ENCODE measurements around the gene COG6. TPM values are rescaled to one million over a fixed set of nuclear protein-coding genes. Genes with fewer than 3 reads are reported as not detected.

The COG6 gene
- total and polyA plus RNA-seq, 2 donors (not counting 1 experiment from before 2014, with no cell fraction given), result 28.9 to 44.8 TPM

GRCh38 chr13:39665763-39666162 is 10.3 kb downstream of the COG6 start:
- Histone ChIP-seq H3K36me3 (ENCODE audit: control insufficient read depth, insufficient read depth, low read length) (no peaks in the 10 kb centered on the region), H3K79me2 (ENCODE audit: control insufficient read depth, insufficient read depth, low read length) (no peaks in the 10 kb centered on the region), H3K4me1 (ENCODE audit: control insufficient read depth, extremely low read depth, insufficient read depth, low read length) (no peaks in the 10 kb centered on the region), H3K27ac (ENCODE audit: insufficient read depth, low read length) (no peak overlapping the region), H3K4me3 (replicated peaks in 1 of 4; ENCODE audit: control extremely low read depth in 1 of 4, insufficient read depth in 1 of 4, low read depth in 3 of 4, low read length in 4 of 4) (no peak overlapping the region), H3K9me3 (ENCODE audit: control insufficient read depth, insufficient read depth, low read depth, low read length) (no peaks in the 10 kb centered on the region), H3K9ac (ENCODE audit: insufficient read depth, low read length) (no peak overlapping the region), H3K27me3 (ENCODE audit: control insufficient read depth, insufficient read depth, low read length) (no peaks in the 10 kb centered on the region), H4K20me1 (ENCODE audit: control insufficient read depth, extremely low read depth, insufficient read depth, low read length) (no peaks in the 10 kb centered on the region), H2AFZ (ENCODE audit: low read length) (no peak overlapping the region), H3K4me2 (ENCODE audit: extremely low read depth, insufficient read depth, low read length) (no peak overlapping the region)
- no peak for DNase-seq (ENCODE audit: low read depth in 2 of 2)
- TF ChIP-seq EZH2 (IDR thresholded peaks at IDR 0.05; ENCODE audit: low read length, missing control alignments), result no peak
- no peak for TF ChIP-seq CTCF (conservative IDR thresholded peaks at IDR 0.05 in 1 of 2, IDR thresholded peaks at IDR 0.05 in 1 of 2; ENCODE audit: low read depth in 1 of 2, low read length in 2 of 2)

- Histone ChIP-seq H3K9ac (ENCODE audit: insufficient read depth, low read length) (no peak overlapping the region), H3K27me3 (ENCODE audit: control insufficient read depth, insufficient read depth, low read length) (no peaks in the 10 kb centered on the region), H3K4me1 (ENCODE audit: control insufficient read depth, extremely low read depth, insufficient read depth, low read length) (no peaks in the 10 kb centered on the region), H2AFZ (ENCODE audit: low read length) (no peak overlapping the region), H3K27ac (ENCODE audit: insufficient read depth, low read length) (no peak overlapping the region), H3K36me3 (ENCODE audit: control insufficient read depth, insufficient read depth, low read length) (no peaks in the 10 kb centered on the region), H3K4me2 (ENCODE audit: extremely low read depth, insufficient read depth, low read length) (no peak overlapping the region), H4K20me1 (ENCODE audit: control insufficient read depth, extremely low read depth, insufficient read depth, low read length) (no peaks in the 10 kb centered on the region), H3K4me3 (replicated peaks in 1 of 4; ENCODE audit: control extremely low read depth in 1 of 4, insufficient read depth in 1 of 4, low read depth in 3 of 4, low read length in 4 of 4) (no peak overlapping the region), H3K79me2 (ENCODE audit: control insufficient read depth, insufficient read depth, low read length) (no peaks in the 10 kb centered on the region), H3K9me3 (ENCODE audit: control insufficient read depth, insufficient read depth, low read depth, low read length) (no peaks in the 10 kb centered on the region)
- no peak for DNase-seq (ENCODE audit: low read depth in 2 of 2)
- TF ChIP-seq CTCF (conservative IDR thresholded peaks at IDR 0.05 in 1 of 2, IDR thresholded peaks at IDR 0.05 in 1 of 2; ENCODE audit: low read depth in 1 of 2, low read length in 2 of 2), result no peak
- TF ChIP-seq EZH2 (IDR thresholded peaks at IDR 0.05; ENCODE audit: low read length, missing control alignments), result no peak
Measured at GRCh38 chr13:39670445-39670844, 15.0 kb downstream of the COG6 start.

GRCh38 chr13:39672378-39673132 is 17.1 kb downstream of the COG6 start:
- H3K9ac ChIP-seq (ENCODE audit: insufficient read depth, low read length), result no peak overlapping the region
- H2AFZ ChIP-seq (ENCODE audit: low read length), result no peak overlapping the region
- DNase-seq (ENCODE audit: low read depth in 2 of 2), result no peak
- no peak overlapping the region for H3K27ac ChIP-seq (ENCODE audit: insufficient read depth, low read length)
- no peaks in the 10 kb centered on the region for H3K79me2 ChIP-seq (ENCODE audit: control insufficient read depth, insufficient read depth, low read length)
- no peaks in the 10 kb centered on the region for H3K36me3 ChIP-seq (ENCODE audit: control insufficient read depth, insufficient read depth, low read length)
- H3K27me3 ChIP-seq (ENCODE audit: control insufficient read depth, insufficient read depth, low read length), result no peaks in the 10 kb centered on the region
- no peak overlapping the region for H3K4me2 ChIP-seq (ENCODE audit: extremely low read depth, insufficient read depth, low read length)
- TF ChIP-seq EZH2 (IDR thresholded peaks at IDR 0.05; ENCODE audit: low read length, missing control alignments), result no peak
- TF ChIP-seq CTCF (conservative IDR thresholded peaks at IDR 0.05 in 1 of 2, IDR thresholded peaks at IDR 0.05 in 1 of 2; ENCODE audit: low read depth in 1 of 2, low read length in 2 of 2), result no peak
- no peaks in the 10 kb centered on the region for H4K20me1 ChIP-seq (ENCODE audit: control insufficient read depth, extremely low read depth, insufficient read depth, low read length)
- H3K4me1 ChIP-seq (ENCODE audit: control insufficient read depth, extremely low read depth, insufficient read depth, low read length), result no peaks in the 10 kb centered on the region
- H3K4me3 ChIP-seq (replicated peaks in 1 of 4; ENCODE audit: control extremely low read depth in 1 of 4, insufficient read depth in 1 of 4, low read depth in 3 of 4, low read length in 4 of 4), result no peak overlapping the region
- H3K9me3 ChIP-seq (ENCODE audit: control insufficient read depth, insufficient read depth, low read depth, low read length), result no peaks in the 10 kb centered on the region

All from fibroblast of lung (primary cell).